HAP-1 (cell line): ENCODE data around the gene ACAP2.

Experiments
- DNase-seq, 2 experiments: peaks; one replicate each; pipeline ENCODE4 v3.0.0-alpha.2; 2016 to 2020; ENCODE audit warnings: low spot score in 2 of 2
- H3K27me3 ChIP-seq: fragments of 250-450 bp; sonication (Bioruptor Pico); 2 replicates; pipeline ENCODE4 v1.5.1; 2020; ENCODE audit warnings: low read depth, mild to moderate bottlenecking, moderate library complexity
- H3K36me3 ChIP-seq: fragments of 250-450 bp; sonication (Bioruptor Pico); replicated peaks from 2 replicates; pipeline ENCODE4 v1.5.1; 2020; ENCODE audit warnings: mild to moderate bottlenecking
- H3K4me1 ChIP-seq: fragments of 250-450 bp; sonication (Bioruptor Pico); 2 replicates; pipeline ENCODE4 v1.5.1; 2020; ENCODE audit warnings: mild to moderate bottlenecking
- H3K4me3 ChIP-seq: fragments of 250-450 bp; sonication (Bioruptor Pico); 2 replicates; pipeline ENCODE4 v1.5.1; 2020; ENCODE audit warnings: mild to moderate bottlenecking, moderate library complexity
- H3K9me3 ChIP-seq: fragments of 250-450 bp; sonication (Bioruptor Pico); 2 replicates; pipeline ENCODE4 v1.5.1; 2020; ENCODE audit warnings: mild to moderate bottlenecking, moderate library complexity
- in situ Hi-C: fragments of 300-500 bp; cut with MboI; formaldehyde crosslinking; loops from 3 replicates; pipeline ENCODE4 v1.14.3; 2020; ENCODE audit warnings: low sequenced_read_pairs, inconsistent platforms, mixed read lengths

The ACAP2 gene

GRCh38 chr3:195224980-195225580 is 217.7 kb downstream of the ACAP2 start:
- DNase-seq, result peak in 1 of 2 experiments; percentile 2
- in situ Hi-C loops, result no loop called here
- Histone ChIP-seq H3K36me3 (no peaks in the 10 kb centered on the region), H3K4me3 (no peak overlapping the region), H3K27me3 (no peaks in the 10 kb centered on the region), H3K4me1 (no peaks in the 10 kb centered on the region), H3K9me3 (no peaks in the 10 kb centered on the region)
